ENCODE measurements around the gene CATSPERZ. TPM values are rescaled to one million over a fixed set of nuclear protein-coding genes. Genes with fewer than 3 reads are reported as not detected.
A peak's percentile ranks its signal among the peaks of the same experiment; 100 is the strongest.

CATSPERZ gene
- total and polyA plus RNA-seq, 2 of the 13 experiments (the other 11 are each of a cell fraction or from before 2014, with no cell fraction given) = 0.22 to 0.48 TPM

GRCh38 chr11:64269540-64270220 lies 30.5 kb upstream of the CATSPERZ start (continued):
- no peak for TF ChIP-seq SMAD3 (CRISPR knock-in tag; IDR thresholded peaks at IDR 0.05)
- TF ChIP-seq ZNF530 (CRISPR knock-in tag; IDR thresholded peaks at IDR 0.05; ENCODE audit: low read depth) = no peak
- no peak; the same call in 1 of the 2 replicates for TF ChIP-seq SALL1 (CRISPR knock-in tag; IDR thresholded peaks at IDR 0.05)
- no peak for TF ChIP-seq KAT7 (CRISPR knock-in tag; IDR thresholded peaks at IDR 0.05; ENCODE audit: borderline replicate concordance)
- TF ChIP-seq ZFP36L2 (CRISPR knock-in tag; IDR thresholded peaks at IDR 0.05) = no peak
- TF ChIP-seq ZNF788 (CRISPR knock-in tag; IDR thresholded peaks at IDR 0.05; ENCODE audit: borderline replicate concordance) = no peak; the same call in 1 of the 2 replicates
- peak; percentile 96 for TF ChIP-seq ZNF574 (CRISPR knock-in tag; IDR thresholded peaks at IDR 0.05)
- TF ChIP-seq MED1 (CRISPR knock-in tag; IDR thresholded peaks at IDR 0.05) = peak; percentile 78
- TF ChIP-seq ERF (CRISPR knock-in tag; IDR thresholded peaks at IDR 0.05) = peak; percentile 70; the same call in 1 of the 2 replicates
- peak; percentile 95 for TF ChIP-seq AGO2 (optimal IDR thresholded peaks at IDR 0.05; ENCODE audit: low read depth, low read length)
- no peak for TF ChIP-seq TBP (CRISPR knock-in tag; IDR thresholded peaks at IDR 0.05)
- TF ChIP-seq CBX5 (CRISPR knock-in tag; IDR thresholded peaks at IDR 0.05; ENCODE audit: borderline replicate concordance) = peak; percentile 34; the same call in 1 of the 2 replicates
- TF ChIP-seq KLF15 (CRISPR knock-in tag; IDR thresholded peaks at IDR 0.05; ENCODE audit: borderline replicate concordance) = no peak
- peak; percentile 78 for TF ChIP-seq NFYB (CRISPR knock-in tag; IDR thresholded peaks at IDR 0.05)
- no peak for TF ChIP-seq CHD4 (IDR thresholded peaks at IDR 0.05; ENCODE audit: borderline replicate concordance, low read length)
- TF ChIP-seq ZNF782 (CRISPR knock-in tag; IDR thresholded peaks at IDR 0.05; ENCODE audit: borderline replicate concordance) = peak; percentile 43; the same call in 1 of the 2 replicates
- TF ChIP-seq SIN3B (IDR thresholded peaks at IDR 0.05; ENCODE audit: low read length) = no peak
- TF ChIP-seq MEIS2 (CRISPR knock-in tag; IDR thresholded peaks at IDR 0.05) = no peak
- no peak; the same call in 1 of the 2 replicates for TF ChIP-seq ZNF563 (CRISPR knock-in tag; IDR thresholded peaks at IDR 0.05)
- TF ChIP-seq ZNF230 (CRISPR knock-in tag; IDR thresholded peaks at IDR 0.05) = no peak
- no peak for TF ChIP-seq SNRNP70 (IDR thresholded peaks at IDR 0.05; ENCODE audit: low read depth, low read length)
- peak; percentile 71; the same call in 1 of the 2 replicates for TF ChIP-seq ZBTB14 (CRISPR knock-in tag; IDR thresholded peaks at IDR 0.05)
- peak; percentile 61; the same call in 1 of the 2 replicates for TF ChIP-seq FOXA3 (CRISPR knock-in tag; IDR thresholded peaks at IDR 0.05)
- TF ChIP-seq HMG20B (CRISPR knock-in tag; conservative IDR thresholded peaks at IDR 0.05) = peak; percentile 12; the same call in 1 of the 2 replicates
- TF ChIP-seq MXD1 (CRISPR knock-in tag; IDR thresholded peaks at IDR 0.05) = no peak; the same call in 1 of the 2 replicates
- no peak for TF ChIP-seq HMG20A (CRISPR knock-in tag; IDR thresholded peaks at IDR 0.05; ENCODE audit: borderline replicate concordance)
- 0 out of 2 replicates have a peak, but pooled peaks have one; percentile 1 for TF ChIP-seq BCL3 (CRISPR knock-in tag; IDR thresholded peaks at IDR 0.05)

Data from HepG2 (cell line).